ENCODE results near the gene TVP23A.
"Not testable (repeated sequence)": the region's sequence is repeated elsewhere in the genome, so short reads cannot be mapped to it uniquely, and the experiment has no call there.

Gene TVP23A

DNA sequence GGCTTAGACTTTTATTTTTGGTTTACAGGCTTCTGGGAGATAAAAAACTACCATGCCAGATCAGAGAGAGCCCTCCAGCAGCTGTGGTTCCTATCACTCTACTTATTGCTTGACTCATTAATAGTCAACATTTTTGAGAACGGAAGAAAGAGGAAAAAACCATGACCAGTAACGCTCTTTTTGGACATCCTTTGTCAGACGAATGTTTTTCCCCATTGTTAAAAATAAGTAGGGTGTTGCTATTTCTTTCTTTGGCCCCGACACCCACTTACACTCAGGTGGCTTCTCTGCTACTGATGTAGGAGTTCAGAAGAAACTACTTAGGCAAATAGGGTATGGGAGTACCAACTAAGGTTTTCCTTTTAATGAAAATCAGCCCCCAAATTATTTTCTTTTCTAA lies 27.5 kb downstream of the TVP23A start:
- DNase-seq (ENCODE audit: low spot score), result no peak

DNA sequence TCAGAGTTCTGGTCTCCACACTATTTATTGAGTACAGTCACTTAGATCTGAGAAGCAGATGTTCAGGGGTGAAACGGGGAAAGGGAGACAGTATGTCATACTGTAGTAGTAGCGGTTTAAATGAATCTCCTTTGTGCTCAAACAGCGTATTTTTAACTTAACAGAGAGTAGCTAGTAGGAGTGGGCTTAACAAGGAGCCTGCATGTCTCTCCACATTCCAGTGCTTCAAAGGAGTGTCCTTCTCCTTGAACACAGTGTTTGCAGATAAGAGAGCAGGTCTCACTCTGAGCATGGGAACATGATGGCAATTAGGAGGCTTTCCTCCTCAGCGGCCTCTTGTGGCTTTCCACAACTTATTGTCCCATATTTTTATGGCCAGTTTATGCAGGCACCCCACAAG lies 30.0 kb downstream of the TVP23A start:
- DNase-seq (ENCODE audit: low spot score), result not testable (repeated sequence)

DNA sequence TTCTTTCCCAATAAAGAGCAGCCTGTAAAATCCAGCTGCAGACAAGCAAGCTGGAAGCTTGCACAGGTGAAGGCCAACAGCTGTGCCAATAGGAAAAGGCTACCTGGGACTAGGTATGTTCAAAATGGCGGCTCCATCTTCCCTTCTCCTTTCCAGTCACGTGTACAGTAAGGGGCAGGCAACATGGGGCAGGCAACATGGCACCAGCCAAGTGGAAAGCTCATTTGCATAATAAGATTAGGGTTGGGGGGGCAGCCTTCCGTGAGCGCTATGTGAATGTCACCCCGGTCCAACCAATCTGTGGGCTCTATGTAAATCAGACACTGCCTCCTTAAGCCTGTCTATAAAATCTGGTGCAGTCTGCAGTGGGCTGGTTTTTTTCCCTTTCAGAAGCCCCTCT lies 31.3 kb downstream of the TVP23A start:
- DNase-seq (ENCODE audit: low spot score), result no peak

DNA sequence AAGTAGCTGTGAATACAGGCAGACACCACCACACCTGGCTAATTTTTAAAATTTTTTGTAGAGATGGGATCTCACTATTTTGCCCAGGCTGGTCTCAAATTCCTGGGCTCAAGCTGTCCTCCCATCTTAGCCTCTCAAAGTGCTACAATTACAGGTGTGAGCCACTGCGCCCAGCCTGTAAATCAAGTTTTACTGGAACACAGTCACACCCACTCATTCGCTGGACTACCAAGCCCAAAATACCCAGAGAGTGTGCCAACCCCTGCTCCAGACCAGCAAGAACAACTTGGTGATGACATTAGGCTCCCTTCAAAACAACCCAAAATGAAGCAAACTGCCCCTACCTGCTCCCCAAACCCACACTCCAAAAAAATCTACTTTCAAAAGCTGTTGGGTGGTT lies 36.0 kb downstream of the TVP23A start:
- DNase-seq (ENCODE audit: low spot score), result no peak

DNA sequence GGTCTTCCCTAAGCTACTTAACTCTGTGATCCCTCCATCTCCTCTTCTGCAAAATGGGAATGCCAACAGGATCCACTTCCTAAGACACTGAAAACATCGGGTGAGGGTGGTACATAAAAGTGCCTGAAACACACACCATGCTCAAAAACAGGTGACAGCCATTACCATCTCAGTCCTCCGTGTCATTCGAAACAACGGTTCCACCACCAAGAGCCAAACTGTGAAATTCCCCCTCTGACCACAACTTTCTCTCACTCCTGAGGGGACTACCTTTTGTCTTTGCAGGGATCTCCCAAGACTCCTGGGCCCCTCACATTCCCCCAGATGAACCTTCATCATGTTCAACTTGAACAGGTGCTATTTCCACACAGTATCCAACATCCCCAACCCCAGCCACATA lies 38.0 kb downstream of the TVP23A start:
- no peak for DNase-seq (ENCODE audit: low spot score)

DNA sequence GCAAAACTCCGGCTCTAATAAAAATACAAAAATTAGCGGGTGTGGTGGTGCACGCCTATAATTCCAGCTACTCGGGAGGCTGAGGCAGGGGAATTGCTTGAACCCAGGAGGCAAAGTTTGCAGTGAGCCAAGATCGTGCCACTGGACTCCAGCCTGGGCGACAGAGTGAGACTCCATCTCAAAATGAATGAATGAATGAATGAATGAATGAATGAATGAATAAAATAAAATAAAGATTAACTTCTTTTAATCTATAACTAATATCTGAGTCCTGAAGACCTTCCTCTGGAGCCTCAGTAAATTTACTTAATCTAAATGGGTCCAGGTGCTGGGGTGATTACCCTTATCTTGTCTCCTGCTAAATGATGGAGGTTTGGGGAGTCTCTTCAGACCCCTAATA lies 38.7 kb downstream of the TVP23A start:
- DNase-seq (ENCODE audit: low spot score), result not testable (repeated sequence)

DNA sequence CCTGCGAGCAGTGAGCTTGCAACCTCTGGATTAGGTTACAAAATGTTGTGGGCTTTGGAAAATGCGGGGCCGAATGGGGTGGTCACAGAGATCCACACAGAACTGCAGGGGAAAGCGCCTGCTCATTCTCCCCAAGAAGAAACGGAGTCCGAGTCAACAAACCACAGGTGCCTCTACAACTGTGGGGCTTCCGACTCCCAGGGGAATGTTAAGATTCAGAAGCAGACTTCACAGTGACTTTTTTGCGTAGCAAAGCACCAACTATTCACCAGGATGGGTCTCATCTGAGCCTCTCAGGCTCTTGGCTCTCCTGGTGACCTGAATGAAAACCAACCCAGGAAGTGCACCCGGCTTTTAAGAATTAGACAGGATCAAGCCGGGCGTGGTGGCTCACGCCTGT lies 41.2 kb downstream of the TVP23A start:
- no peak for DNase-seq (ENCODE audit: low spot score)

DNA sequence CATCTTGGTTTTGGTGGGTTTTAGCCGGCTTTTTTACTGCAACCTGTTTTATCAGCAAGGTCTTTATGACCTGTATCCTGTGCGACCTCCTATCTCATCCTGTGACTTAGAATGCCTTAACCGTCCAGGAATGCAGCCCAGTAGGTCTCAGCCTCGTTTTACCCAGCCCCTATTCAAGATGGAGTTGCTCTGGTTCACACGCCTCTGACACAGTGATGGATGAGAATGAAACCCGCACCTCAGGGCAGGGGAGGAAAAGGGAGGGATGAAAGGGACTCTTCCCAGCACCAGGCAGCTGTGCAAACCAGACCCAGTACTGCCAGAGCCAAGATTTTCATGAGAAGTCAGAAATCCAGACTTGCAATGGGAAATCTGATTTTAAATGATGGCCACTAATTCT lies 41.7 kb downstream of the TVP23A start:
- DNase-seq (ENCODE audit: low spot score), result not testable (repeated sequence)

DNA sequence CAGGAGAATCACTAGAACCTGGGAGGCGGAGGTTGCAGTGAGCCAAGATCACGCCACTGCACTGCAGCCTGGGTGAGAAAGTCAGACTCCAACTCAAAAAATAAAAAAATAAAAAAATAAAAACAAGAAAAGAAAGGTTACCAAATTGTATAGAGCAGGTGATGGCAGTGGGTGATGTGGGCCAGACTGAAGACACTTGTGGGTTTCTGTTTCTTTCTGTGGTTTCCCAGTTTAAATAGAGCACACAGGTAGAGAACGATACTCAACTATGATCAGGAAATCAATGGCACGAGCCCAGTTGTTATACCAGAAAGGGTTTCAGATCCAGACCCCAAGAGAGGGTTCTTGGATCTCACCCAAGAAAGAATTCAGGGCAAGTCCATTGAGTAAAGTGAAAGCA lies 42.3 kb downstream of the TVP23A start:
- DNase-seq (ENCODE audit: low spot score), result no peak

DNA sequence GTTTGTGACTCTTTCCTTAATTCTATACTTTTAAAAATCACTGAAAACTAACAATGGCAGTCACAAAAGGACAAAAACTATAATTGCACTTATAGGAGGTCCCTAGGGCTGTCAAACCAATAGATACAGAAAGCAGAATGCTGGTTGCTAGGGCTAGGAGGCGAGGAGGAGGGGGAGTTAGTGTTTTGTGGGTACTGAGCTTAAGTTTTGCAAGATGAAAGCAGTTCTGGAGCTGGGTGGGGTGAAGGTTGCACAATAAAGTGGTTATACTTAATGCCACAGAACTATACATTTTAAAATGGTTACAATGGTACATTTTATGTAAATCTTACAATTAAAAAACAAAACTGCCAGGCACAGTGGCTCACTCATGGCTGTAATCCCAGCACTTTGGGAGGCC lies 47.7 kb downstream of the TVP23A start:
- DNase-seq (ENCODE audit: low spot score), result no peak

DNA sequence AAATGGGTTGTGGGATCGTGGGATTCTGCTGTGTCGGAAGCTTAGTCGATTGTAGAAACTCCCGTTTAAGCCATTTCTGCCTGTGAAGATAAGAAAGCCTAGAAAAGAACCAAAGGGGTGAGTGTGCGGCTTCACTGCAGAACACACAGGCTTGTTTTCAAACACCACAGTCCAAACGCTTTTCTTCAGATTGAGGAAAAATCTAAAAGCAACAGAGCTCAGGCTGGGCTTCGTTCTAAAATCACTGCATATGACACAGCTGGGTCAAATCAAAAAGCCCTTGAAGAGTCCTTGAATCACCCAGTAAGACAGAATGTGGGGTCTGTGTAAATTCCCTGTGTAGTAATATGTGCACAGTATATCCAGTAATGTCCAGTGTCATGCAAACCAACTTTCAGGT lies 49.2 kb downstream of the TVP23A start:
- no peak for DNase-seq (ENCODE audit: low spot score)

DNA sequence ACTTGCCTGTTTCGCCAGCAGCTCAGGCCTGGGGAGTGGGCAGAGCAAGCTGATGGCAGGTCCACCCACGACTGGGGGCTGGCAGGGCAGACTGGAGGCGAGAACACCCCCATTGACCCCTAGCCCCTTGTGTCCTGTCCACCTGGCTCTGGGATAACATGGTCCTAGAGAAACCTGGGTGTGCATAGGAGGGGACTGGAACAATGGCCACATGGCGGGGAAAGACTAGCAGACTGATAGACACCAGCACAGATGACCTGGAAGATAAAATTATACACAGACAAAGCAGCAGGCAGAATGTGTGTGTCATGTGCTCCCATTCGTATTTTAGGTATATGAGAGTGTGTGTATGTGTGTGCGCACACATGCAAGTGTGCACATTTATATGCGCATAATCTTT lies 51.5 kb downstream of the TVP23A start:
- DNase-seq (ENCODE audit: low spot score), result no peak

DNA sequence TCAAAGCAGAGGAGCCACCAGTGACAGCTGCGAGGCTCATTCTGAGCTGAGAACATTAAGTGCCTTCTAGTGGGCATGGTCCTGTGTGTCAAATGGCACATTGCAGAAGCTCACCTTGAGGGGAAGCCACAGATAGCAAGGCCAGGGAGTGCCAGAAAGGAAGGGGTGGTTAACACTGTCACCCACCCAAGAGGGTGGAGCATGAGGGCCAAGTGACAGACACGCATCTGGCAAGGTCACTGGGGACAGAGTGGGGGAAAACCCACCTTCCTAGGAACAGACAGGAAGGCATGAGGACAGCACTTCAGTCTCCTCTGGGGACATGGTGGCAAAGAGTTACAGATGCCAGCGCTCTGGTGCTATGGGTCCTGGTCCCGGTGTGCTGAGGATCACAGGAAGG lies 52.8 kb downstream of the TVP23A start:
- DNase-seq (ENCODE audit: low spot score), result no peak

DNA sequence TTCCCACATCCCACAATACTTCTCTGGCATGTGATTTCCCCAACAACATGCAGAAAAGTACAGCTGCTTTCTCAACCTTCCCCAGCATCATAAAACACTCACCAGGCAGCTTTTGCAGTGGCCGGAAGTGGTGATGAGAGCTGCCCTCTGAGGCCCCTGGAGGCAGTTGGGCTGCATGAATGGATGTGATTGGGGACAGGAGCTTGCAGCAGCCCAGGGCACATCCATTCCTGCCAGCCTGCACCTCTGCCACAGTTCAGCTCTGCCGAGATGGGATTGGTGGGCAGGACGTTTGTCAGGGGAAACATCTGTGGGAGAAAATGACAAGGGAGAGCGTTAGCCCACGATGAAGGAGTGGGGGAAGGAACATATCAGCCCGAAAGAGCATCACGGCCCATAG lies 55.1 kb downstream of the TVP23A start:
- no peak for DNase-seq (ENCODE audit: low spot score)

DNA sequence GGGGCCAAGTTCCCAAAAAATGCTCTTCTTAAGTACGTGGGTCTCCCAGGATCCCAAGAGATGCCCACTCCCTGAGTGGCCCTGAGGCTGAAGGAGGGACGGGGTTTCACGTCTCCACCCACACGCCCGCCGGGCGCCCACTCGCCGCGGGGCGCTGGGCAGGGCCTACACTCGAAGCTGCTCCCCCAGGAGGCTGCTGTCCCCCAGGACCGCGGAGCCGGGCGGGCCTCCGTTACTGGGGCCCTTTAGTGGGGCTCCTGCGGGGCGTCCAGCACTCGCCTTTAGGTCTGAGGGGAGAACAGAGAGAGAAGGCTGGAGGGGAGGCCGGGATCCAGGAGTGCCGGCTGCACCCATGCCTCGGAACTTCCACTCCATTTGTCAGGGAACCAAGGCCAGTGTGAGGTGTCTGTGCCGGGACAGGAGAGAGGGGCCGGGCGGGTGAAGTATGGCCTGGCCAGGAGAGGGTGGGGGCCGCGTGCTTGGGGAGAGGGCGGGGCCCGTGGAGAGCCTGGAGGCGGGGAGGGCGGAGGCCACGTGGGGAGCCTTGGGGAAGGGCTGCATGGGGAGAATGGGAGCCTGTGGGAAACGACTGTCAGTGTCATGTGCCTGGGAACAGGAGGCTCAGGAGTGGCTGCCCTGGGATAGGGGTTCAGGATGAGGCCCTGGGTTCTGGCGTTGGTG lies 56.1 kb downstream of the TVP23A start:
- DNase-seq (ENCODE audit: low spot score), result no peak

DNA sequence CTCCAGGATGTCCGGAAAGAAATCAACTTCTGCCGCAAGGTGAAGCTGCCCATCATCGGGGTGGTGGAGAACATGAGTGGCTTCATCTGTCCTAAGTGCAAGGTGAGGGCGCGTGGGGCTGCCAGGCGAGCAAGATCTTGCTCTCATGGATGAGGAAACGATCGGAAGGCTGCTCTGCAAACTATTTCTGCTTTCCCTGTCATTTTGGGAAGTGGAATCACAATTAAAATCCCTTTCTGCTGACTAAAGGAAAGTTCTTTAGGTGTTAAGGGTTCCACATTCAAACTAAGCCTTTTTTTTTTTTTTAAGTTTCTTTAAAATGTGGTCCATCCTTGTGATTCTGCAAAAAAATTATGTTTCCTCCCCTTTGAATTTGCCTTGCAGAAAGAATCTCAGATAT lies 57.2 kb downstream of the TVP23A start:
- no peak for DNase-seq (ENCODE audit: low spot score)

DNA sequence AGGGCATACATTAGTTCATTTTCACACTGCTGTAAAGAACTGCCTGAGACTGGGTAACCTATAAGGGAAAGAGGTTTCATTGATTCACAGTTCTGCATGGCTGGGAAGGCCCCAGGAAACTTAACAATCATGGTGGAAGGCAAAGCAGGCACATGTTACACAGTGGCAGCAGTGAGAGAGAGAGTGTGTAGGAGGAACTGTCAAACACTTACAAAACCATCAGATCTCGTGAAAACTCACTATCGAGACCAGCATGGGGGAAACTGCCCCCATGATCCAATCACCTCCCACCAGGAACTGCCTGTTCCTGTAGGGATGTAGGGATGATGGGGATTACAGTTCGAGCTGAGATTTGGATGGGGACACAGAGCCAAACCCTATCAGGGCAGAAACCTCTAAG lies 57.7 kb downstream of the TVP23A start:
- no peak for DNase-seq (ENCODE audit: low spot score)

DNA sequence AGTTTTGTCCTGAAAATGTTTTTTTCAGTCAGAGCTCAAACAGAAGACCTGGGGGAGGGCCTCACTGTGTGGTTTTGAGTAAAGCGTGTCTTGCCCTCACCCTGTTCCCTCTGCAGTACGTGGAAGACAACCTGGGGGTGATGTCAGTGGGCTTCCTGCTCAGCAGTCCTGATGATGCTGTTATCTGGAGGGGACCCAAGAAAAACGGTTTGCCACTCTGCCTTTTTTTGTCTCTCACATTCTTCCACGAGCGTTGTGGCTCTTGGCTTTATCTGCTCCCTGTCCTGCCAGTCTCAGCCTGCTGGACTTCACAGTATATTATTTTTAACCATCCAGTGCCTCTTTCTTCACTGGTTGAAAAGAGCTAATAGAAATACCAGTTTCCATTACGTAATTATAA lies 62.0 kb downstream of the TVP23A start:
- no peak for DNase-seq (ENCODE audit: low spot score)

DNA sequence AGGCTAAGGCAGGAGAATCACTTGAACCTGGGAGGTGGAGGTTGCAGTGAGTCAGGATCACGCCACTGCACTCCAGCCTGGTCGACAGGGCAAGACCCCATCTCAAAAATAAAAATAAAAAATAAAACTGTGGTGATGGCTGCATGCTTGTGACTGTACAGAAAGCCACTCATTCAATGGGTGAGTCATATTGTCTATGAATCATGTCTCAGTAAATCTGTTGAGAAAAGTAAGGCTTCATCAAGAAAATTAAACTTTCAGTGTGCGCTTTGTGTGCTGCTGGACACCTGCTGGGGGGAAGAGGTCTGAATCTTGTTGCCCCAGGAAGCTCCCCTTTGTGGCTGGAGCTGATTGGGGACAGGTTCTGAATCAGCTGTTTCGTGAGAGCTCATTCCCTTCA lies 63.7 kb downstream of the TVP23A start:
- DNase-seq (ENCODE audit: low spot score), result no peak

DNA sequence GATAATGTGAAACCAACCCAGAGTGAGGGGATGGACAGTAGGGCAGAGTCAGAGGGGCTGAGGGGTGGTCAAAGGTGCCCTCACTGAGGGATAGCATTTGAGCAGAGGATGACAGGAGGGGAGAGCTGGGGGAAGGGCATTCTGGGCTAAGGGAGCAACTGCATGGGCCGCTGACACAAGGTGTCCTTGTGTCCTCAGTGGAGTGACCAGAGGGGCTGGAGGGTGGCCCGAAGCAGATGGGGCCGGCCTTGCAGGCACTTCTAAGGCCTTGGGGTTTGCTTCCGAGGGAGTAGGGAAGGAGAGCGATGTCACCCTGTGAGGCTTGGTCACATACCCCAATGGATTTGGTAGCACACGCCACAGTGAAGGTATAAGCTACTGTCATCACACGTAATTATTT lies 64.9 kb downstream of the TVP23A start:
- no peak for DNase-seq (ENCODE audit: low spot score)

DNA sequence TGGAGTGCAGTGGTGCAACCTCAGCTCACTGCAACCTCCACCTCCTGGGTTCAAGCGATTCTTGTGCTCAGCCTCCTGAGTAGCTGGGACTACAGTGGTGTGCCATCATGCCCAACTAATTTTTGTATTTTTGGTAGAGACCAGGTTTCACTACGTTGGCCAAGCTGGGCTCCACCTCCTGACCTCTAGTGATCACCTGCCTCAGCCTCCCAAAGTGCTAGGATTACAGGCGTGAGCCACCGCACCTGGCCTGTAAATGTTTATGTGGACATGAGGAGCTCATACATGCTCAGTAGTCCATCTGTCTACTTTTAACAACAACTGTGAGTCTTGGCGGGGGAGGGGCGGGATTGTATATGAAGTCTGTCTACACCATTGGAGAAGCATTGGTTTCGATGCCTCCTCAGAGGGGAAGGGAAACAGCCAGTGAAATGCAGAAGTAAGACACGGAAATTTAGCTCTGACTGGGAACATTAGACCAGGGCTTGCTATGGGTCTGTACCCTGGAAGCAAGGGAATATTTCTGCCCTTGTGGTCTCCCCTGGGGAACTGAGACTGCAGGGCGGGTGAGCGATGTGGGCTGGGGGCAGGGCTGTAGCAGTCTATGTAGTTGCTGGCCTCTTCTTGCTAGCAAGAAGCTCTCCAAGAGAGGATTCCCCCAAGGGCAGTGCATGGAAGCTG lies 65.6 kb downstream of the TVP23A start:
- no peak for DNase-seq (ENCODE audit: low spot score)

DNA sequence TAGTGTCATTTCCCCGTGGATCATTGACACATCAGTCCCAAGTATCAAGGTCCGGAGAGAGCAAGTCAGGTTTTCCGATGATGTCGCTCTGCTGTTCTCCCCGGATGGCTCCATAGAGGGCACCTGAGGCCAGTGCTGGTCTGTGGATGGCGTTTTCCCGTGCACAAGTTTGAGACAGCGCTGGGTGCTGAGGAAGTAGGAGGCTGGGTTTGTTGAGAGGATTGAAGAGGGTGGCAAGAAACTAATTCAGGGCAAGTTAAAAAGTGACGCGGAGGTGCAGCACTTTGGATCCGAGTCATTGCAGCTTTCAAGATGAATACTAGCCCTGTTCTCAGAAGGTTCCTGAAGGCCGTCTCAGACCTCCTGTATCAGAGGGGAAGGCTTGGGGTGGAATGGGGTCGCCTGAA lies 67.3 kb downstream of the TVP23A start:
- DNase-seq (ENCODE audit: low spot score), result no peak

DNA sequence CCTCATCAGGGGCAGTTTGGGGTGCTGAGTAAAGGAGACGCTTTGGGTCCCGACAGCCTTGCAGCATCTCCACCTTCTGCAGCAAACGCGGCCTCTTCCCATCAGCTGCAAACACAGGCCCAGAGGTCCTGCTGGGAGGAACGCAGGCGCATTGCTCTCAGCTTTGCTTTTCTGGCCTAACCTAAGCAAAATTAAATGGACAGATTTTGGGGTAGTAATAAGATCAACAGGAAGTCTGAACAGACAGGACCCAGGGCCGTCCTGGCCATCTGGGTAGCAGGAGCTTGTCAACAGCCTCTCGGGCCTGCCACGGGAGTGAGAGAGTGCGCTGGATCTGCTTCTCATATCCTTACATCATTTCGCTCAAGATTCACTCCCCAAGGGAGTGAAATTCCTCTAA lies 67.8 kb downstream of the TVP23A start:
- no peak for DNase-seq (ENCODE audit: low spot score)

DNA sequence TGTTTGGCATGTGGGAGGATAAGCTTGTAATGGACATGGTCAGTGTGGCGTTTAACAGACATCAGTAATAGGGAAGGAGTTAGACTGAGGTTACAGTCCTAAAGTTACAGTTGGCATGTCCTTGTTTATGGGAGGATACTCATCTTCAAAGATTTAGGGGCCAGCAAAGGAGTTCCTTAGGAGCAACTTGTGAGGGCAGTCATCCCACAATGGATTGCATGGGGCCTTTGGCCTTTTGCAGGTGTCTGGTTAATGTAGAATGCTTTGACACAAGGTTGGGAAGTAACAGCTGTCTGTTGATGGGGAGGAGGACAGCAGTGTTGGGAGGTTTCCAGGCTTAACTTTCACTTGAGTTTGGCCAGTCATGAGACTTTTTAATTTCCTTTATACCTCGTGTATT lies 72.8 kb downstream of the TVP23A start:
- no peak for DNase-seq (ENCODE audit: low spot score)

Data from hematopoietic multipotent progenitor cell treated with erythropoietin and hydrocortisone succinate and interleukin-3 and kit ligand, for 17 days (in vitro differentiated cells).